Muscle layer of colon (tissue), 2 donors: ENCODE measurements around the gene TRIM29.

ENCODE experiments used
- H3K27ac ChIP-seq: one replicate; pipeline ENCODE4 v1.7.0; 2013; ENCODE audit warnings: low read depth, mild to moderate bottlenecking, low read length, moderate library complexity
- H3K27me3 ChIP-seq, 2 donors: one replicate each; pipeline ENCODE4 v1.7.0; 2013; ENCODE audit warnings: low read length in 2 of 2, mild to moderate bottlenecking in 2 of 2; ENCODE audit not compliant: insufficient read depth in 2 of 2, control insufficient read depth in 1 of 2
- H3K36me3 ChIP-seq: one replicate; pipeline ENCODE4 v1.7.0; 2013; ENCODE audit warnings: mild to moderate bottlenecking, low read length; ENCODE audit not compliant: insufficient read depth
- H3K4me1 ChIP-seq: one replicate; pipeline ENCODE4 v1.7.0; 2013; ENCODE audit warnings: mild to moderate bottlenecking, low read length; ENCODE audit not compliant: insufficient read depth
- H3K4me3 ChIP-seq, 2 donors: one replicate each; pipeline ENCODE4 v1.7.0; 2013; ENCODE audit warnings: low read length in 2 of 2, low read depth in 1 of 2, mild to moderate bottlenecking in 1 of 2, moderate library complexity in 1 of 2
- H3K9ac ChIP-seq: one replicate; pipeline ENCODE4 v1.7.0; 2013; ENCODE audit warnings: low read length
- H3K9me3 ChIP-seq: one replicate; pipeline ENCODE4 v1.7.0; 2013; ENCODE audit warnings: mild to moderate bottlenecking, low read length
- donor health status: abdominal sarcoma.
- donor health status: Adenocarcinoma of cecum.

TRIM29 gene, protein sequence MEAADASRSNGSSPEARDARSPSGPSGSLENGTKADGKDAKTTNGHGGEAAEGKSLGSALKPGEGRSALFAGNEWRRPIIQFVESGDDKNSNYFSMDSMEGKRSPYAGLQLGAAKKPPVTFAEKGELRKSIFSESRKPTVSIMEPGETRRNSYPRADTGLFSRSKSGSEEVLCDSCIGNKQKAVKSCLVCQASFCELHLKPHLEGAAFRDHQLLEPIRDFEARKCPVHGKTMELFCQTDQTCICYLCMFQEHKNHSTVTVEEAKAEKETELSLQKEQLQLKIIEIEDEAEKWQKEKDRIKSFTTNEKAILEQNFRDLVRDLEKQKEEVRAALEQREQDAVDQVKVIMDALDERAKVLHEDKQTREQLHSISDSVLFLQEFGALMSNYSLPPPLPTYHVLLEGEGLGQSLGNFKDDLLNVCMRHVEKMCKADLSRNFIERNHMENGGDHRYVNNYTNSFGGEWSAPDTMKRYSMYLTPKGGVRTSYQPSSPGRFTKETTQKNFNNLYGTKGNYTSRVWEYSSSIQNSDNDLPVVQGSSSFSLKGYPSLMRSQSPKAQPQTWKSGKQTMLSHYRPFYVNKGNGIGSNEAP

DNA sequence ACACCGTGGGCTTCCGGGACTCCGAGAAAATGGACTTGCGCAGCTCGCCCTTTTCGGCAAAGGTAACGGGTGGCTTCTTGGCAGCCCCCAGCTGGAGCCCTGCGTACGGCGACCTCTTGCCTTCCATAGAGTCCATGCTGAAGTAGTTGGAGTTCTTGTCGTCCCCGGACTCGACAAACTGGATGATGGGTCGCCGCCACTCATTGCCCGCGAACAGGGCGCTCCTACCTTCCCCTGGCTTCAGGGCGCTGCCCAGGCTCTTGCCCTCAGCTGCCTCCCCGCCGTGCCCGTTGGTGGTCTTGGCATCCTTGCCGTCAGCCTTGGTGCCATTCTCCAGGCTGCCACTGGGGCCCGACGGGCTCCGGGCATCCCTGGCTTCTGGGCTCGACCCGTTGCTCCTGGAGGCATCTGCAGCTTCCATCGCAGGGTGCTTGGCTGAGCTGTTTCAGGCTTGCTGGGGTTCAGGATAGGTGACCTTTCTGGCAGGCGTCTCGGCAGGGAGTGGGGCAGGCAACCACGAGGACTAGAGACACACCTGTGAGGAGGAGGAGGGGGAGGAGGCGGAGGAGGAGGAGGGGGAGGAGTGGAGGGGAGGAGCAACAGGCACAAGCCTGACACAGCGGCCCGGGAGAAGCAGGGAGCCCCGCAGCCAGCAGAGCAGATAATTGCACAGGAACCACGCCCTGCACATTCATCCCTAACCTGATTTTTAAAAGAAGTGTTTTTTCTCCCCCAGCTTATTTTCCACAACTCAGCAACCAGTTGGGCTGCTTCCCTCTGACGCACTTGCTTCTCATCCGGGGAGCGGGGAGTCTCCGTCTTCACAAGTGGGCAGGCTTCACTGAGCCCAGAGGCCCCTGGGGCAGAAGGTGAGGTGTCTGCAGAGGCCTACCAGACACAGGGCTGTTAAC is at the start of gene TRIM29:
Gene TRIM29 (minus strand): TSS at position 503 of the 911 bp plus-strand sequence. CDS start 82 bp downstream, at position 421.
- H3K4me1 ChIP-seq = no peaks in the 10 kb centered on the region
- H3K27me3 ChIP-seq = no peaks in the 10 kb centered on the region
- H3K36me3 ChIP-seq = no peaks in the 10 kb centered on the region
- H3K9ac ChIP-seq = no peak within 1 kb of the TSS
- no peak within 1 kb of the TSS for H3K27ac ChIP-seq
- no peak within 1 kb of the TSS for H3K4me3 ChIP-seq
- H3K9me3 ChIP-seq = no peaks in the 10 kb centered on the region

DNA sequence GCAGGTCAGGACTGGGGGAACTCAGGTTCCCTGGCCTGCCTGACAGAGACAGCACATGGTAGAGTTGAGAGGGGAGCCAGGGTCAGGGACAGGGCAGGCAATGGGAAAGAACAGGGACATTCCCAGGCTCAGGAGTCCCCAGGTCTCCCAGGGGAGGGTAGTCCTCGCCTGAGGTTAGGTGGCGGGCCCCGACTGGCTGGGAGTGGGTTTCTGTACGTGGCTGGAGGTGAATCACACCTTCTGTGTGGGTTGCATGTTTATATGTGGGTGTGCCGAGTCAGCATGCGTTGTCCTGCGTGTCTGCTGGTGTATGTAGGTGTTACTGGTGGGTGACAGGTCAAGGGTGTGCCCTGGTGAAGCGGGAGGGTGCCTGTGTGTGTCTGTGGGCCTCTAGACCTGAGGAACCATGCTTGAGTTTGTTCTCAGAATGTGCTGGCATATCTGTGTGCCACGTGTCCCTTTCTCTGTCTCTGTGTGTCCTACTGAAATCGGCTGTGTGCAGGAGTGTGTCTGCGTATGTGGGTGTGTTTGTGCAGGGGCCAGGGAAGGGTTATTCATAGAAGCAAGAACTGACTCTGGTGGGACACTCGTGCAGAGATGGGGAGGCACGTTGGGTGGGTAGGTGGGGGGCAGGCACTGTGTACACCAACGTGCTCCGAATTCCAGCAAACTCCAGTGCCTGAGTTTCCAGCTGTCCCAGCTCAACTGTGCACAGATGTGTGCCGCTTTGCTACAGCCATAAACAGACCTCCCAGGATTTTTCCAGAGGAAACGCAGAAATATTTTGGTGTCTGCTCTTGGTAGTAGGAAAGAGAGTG is 49.1 kb upstream of the TRIM29 start:
- Histone ChIP-seq H3K27ac (peak overlapping the region; percentile 6), H3K9me3 (no peaks in the 10 kb centered on the region), H3K4me3 (no peak overlapping the region), H3K36me3 (no peaks in the 10 kb centered on the region), H3K27me3 (no peaks in the 10 kb centered on the region), H3K4me1 (peaks cover 48% of the 10 kb centered on the region), H3K9ac (no peak overlapping the region)

DNA sequence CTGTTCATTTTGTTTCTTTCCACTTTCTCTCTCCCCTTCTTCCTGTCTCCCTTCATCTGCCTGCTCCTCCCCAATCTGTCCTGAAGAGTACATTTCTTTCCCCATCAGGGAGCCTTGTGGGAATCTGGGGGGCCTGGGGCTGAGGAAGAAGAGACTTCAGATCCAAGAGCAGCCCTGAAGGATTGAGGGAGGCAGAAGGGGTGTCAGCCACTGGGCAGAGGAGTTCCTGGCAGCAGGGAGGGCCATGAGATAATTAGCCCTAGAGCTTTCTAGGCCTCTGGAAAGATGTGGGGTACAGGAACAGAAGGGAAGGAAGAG is 48.5 kb upstream of the TRIM29 start:
- H3K36me3 ChIP-seq = no peaks in the 10 kb centered on the region
- H3K27ac ChIP-seq = peak overlapping the region; percentile 6
- no peaks in the 10 kb centered on the region for H3K27me3 ChIP-seq
- H3K9me3 ChIP-seq = no peaks in the 10 kb centered on the region
- H3K9ac ChIP-seq = no peak overlapping the region
- peaks cover 49% of the 10 kb centered on the region for H3K4me1 ChIP-seq
- no peak overlapping the region for H3K4me3 ChIP-seq

DNA sequence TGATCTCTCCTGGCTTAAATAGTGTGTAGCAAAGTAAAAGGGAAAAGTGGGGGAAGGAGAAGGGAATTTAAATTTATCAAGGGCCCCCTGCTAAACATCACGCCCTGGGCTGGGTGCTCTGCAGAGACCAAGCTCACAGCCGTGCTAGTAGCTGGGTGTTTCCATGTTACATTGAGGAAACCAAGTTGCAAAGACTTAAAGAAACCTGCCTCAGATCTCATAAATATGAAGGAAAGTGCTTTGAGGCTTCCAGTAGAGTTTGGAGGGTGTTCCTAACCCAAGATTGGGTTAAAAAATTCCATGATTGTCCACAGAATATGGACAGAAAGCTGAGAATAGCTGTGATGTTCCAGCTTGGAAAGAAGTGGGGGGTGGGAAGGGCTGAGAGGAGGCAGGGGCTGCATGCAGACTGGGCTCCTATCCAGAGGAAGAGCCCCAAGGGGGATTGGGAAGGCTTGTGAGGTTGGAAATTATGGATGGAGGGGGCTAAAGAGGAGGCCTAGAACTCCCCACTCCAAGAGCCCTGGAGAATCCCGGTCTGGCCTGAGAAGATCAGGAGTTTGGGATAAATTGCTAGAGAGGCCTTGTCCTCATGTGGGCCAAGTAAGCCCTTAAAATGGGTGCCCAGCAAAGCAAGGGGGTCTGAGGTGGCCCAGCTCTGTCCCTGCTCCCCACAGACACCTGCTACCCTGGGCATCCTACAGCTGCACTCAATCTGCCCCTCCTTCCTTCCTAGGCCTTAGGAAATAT is 48.0 kb upstream of the TRIM29 start:
- Histone ChIP-seq H3K4me3 (no peak overlapping the region), H3K27me3 (no peaks in the 10 kb centered on the region), H3K27ac (peak overlapping the region; percentile 58), H3K9me3 (no peaks in the 10 kb centered on the region), H3K36me3 (no peaks in the 10 kb centered on the region), H3K4me1 (peaks cover 49% of the 10 kb centered on the region), H3K9ac (no peak overlapping the region)

DNA sequence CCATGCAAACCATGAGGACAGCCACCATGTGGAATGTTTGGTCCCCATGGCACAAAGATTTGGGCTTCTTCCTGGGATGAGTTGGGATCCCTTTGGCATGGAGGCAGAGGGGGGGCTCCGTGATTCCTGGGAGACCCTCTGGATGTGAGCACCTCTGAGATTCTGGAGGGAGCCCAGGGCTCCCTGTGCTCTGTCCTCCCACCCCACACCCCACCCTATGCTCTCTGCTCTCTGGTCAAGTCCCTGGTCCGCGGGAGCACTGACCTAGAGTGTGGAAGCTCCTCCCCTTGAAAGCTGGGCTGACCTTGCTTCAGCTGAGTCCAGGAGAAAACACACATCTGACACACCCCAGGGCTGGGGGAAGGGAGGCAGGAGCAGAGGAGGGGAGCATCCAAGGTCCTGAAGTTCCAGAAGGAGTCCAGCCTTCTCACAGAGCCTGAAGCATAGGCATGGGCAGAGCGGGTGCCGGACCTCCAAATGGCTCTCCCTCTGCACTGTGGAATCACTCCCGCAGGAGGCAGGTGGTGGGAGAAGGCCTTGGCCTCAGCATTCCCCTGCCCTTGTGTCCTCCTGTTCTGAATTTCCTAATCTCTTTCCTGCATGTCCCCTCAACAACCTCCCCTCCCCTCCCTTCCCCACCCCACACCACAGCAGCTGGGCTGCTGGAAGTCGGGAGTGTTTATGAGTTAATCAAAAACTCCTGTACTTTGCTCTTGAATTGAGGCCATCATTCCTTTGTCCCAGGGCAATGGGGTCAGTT is 47.2 kb upstream of the TRIM29 start:
- Histone ChIP-seq H3K4me3 (no peak overlapping the region), H3K9me3 (no peaks in the 10 kb centered on the region), H3K4me1 (peaks cover 54% of the 10 kb centered on the region), H3K27me3 (no peaks in the 10 kb centered on the region), H3K27ac (peak overlapping the region; percentile 58), H3K9ac (no peak overlapping the region), H3K36me3 (no peaks in the 10 kb centered on the region)

DNA sequence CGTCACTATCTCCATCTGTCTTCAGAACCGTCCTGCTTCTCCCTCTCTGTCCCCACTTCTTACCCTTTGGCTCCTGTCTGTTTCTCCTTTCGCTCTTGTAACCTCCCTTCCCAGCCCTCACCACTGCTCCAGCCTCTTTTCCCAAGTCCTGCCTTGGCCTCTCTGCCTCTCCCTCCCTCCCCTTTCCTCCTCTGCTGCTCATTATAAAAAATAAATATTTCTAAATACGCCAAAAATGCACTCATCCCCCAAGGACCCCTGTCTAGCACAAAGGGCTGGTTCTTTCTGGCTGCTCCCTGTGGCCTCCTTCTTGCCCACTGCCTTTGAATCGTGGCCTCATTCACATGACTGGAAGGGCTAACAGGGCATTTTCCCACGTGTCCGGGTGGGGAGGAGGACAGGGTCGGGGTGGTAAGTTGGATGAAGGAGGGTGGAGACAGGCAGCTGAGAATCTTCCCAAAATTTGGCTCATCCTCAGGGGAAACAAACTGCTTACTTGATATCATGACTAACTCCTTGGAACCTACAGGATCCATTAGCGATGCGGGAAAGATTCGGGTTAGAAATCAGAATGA is 46.5 kb upstream of the TRIM29 start:
- Histone ChIP-seq H3K27me3 (no peaks in the 10 kb centered on the region), H3K4me3 (no peak overlapping the region), H3K9me3 (no peaks in the 10 kb centered on the region), H3K36me3 (no peaks in the 10 kb centered on the region), H3K4me1 (peaks cover 56% of the 10 kb centered on the region), H3K27ac (peak overlapping the region; percentile 34), H3K9ac (no peak overlapping the region)

DNA sequence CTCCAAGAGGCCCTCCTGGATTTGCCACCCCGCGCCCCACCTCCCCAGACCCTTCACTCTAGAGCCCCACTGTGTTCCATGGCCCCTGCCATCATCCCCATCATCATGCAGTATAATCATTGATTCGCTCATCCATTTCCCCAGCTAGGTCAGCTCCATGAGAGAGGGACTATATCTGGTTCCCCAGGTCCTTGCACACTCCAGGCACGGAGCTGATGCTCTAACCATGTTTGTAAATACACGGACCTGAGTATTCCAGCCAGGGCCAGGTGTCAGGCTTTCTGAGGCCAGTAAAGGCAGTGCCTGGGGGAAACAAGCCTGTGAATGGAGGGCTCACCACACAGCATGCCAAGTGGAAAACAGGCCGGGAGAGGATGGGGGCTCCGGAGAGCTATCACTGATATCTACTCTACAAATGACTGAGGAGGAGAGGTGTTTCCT is 45.8 kb upstream of the TRIM29 start:
- Histone ChIP-seq H3K4me3 (no peak overlapping the region), H3K27ac (no peak overlapping the region), H3K4me1 (peaks cover 55% of the 10 kb centered on the region), H3K36me3 (no peaks in the 10 kb centered on the region), H3K27me3 (no peaks in the 10 kb centered on the region), H3K9ac (no peak overlapping the region), H3K9me3 (no peaks in the 10 kb centered on the region)

DNA sequence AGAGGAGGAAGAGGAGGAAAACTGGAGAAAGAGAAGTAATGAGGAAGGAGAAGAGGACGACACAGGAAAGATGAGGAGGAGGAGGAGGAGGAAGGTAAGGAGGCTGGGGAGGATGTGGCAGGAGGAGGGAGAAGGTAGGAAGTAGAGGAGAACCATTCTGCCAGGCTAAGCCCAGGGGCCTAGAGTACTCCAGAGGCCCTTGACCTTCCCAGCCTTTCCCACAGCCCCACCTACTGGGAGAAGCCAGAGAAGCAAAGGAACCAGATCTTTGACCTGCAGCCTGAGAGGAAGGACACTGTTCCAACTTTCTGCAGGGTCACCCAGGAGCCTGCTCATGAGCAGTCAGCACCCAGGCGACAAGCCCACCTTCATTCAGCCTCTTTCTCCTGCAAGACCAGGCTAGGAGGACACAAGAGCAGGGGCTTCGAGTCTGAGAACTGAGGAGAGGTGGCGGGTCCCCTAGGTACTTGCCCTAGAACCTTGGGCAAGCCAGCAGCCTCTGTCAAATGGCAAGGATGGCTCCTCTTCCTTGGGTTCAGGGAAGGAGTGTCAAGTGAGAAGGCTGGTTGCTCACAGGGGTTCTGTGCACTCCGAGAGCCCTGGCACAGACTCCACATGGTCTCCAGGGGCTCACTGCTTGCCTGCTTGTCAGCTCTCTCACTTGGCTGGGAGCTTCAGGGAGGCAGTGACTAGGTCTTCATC is 45.0 kb upstream of the TRIM29 start:
- no peaks in the 10 kb centered on the region for H3K27me3 ChIP-seq
- H3K4me3 ChIP-seq = no peak overlapping the region
- H3K9ac ChIP-seq = no peak overlapping the region
- no peaks in the 10 kb centered on the region for H3K9me3 ChIP-seq
- no peaks in the 10 kb centered on the region for H3K36me3 ChIP-seq
- peaks cover 54% of the 10 kb centered on the region for H3K4me1 ChIP-seq
- H3K27ac ChIP-seq = no peak overlapping the region

DNA sequence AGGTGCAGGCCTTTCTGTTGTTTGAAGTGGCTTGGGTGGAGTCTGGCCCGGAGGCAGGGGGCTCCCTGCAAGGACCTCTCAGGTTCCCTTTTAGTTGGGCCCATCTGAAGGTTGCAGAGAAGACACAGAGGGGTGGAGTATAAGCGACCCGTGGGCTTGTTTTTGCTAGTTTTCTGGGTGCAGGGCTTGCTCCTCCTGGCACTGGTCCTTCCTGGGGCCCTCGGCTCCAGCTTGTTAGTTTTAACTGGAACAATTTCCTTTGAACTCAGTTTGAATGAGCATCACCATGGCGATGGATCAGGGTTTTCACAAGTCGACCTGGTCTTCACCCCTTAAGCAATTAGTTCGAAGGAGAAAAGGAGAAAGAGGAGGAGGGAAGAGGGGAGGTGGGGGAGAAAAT is 44.5 kb upstream of the TRIM29 start:
- no peak overlapping the region for H3K9ac ChIP-seq
- no peak overlapping the region for H3K4me3 ChIP-seq
- H3K9me3 ChIP-seq = no peaks in the 10 kb centered on the region
- peaks cover 50% of the 10 kb centered on the region for H3K4me1 ChIP-seq
- H3K27ac ChIP-seq = no peak overlapping the region
- no peaks in the 10 kb centered on the region for H3K36me3 ChIP-seq
- no peaks in the 10 kb centered on the region for H3K27me3 ChIP-seq
